Esophagus muscularis mucosa (tissue), 4 donors: Measurements from ENCODE around the gene FAM89A. TPM values are rescaled to one million over a fixed set of nuclear protein-coding genes. Genes with fewer than 3 reads are reported as not detected.

Experiments used
- DNase-seq: peaks from one replicate; pipeline ENCODE4 v3.0.0-alpha.2; 2017; ENCODE audit errors: extremely low spot score
- H3K27ac ChIP-seq, 4 donors: fragments of 200-600 bp; sonication (generic); replicated peaks in 1 of 4; 1 replicate in 3 of 4; 2 replicates in 1 of 4; pipeline ENCODE4 v1.5.1; 2016 to 2019; ENCODE audit warnings: mild to moderate bottlenecking in 1 of 4
- H3K27me3 ChIP-seq, 4 donors: fragments of 200-600 bp; sonication (generic); one replicate each; pipeline versions ENCODE4 v1.5.1 to v1.6.0; 2016 to 2019
- H3K36me3 ChIP-seq, 4 donors: fragments of 200-600 bp; sonication (generic); one replicate each; pipeline ENCODE4 v1.5.1; 2016 to 2019
- H3K4me1 ChIP-seq, 4 donors: fragments of 200-600 bp; sonication (generic); one replicate each; pipeline ENCODE4 v1.5.1; 2016 to 2019
- H3K4me3 ChIP-seq, 4 donors: fragments of 200-600 bp; sonication (generic); 1 replicate in 2 of 4; 2 replicates in 2 of 4; pipeline ENCODE4 v1.5.1; 2016 to 2019; ENCODE audit warnings: mild to moderate bottlenecking in 4 of 4, moderate library complexity in 1 of 4
- H3K9me3 ChIP-seq, 4 donors: fragments of 200-600 bp; sonication (generic); 1 replicate in 3 of 4; 2 replicates in 1 of 4; pipeline ENCODE4 v1.5.1; 2016 to 2019
- CTCF ChIP-seq, 3 experiments: fragments of 200-600 bp in 2 of 3; fragments of 450-650 bp in 1 of 3; sonication (generic) in 2 of 3; IDR thresholded peaks; one replicate each; pipeline ENCODE4 v1.5.1; 2017 to 2019; ENCODE audit warnings: antibody characterized with exemption in 3 of 3, mild to moderate bottlenecking in 2 of 3, moderate library complexity in 1 of 3
- EP300 ChIP-seq: sonication (generic); formaldehyde crosslinking; IDR thresholded peaks from one replicate; pipeline ENCODE4 v1.6.1; 2017; ENCODE audit warnings: antibody characterized with exemption
- POLR2A ChIP-seq: fragments of 450-650 bp; IDR thresholded peaks from one replicate; pipeline ENCODE4 v1.6.1; 2017; ENCODE audit warnings: antibody characterized with exemption, moderate library complexity, mild to moderate bottlenecking, low read depth
- POLR2AphosphoS5 ChIP-seq, 2 donors: sonication (generic); formaldehyde crosslinking; IDR thresholded peaks; one replicate each; pipeline ENCODE4 v1.6.1; 2017; ENCODE audit warnings: antibody characterized with exemption in 2 of 2
- WGBS: methylation state at CpG from one replicate; pipeline ENCODE4 v1.1.5; 2018; 5-methylcytosine and 5-hydroxymethylcytosine counted together
- intact Hi-C: fragments of 100-400 bp; cut with DNase I; formaldehyde crosslinking; loops from one replicate; pipeline ENCODE4 v1.15.1; 2023
- total RNA-seq, 4 donors: library from RNA; depleted of rRNA; stranded (reverse); fragments of >200 nt; gene quantifications; one replicate each; pipeline versions ENCODE4 v1.1.0 to v1.2.1, GENCODE V29; 2016

FAM89A gene
- total RNA-seq, 4 donors from 2014 or later: 1.7 to 13.6 (median 5.6) TPM

- Histone ChIP-seq H3K27ac (no peak overlapping the region), H3K27me3 (peaks cover 0 to 7% (median 0%) of the 10 kb centered on the region in 4 donors), H3K36me3 (no peaks in the 10 kb centered on the region), H3K9me3 (peaks cover 0 to 5% (median 0%) of the 10 kb centered on the region in 4 donors), H3K4me1 (peaks cover 0 to 3% (median 0%) of the 10 kb centered on the region in 4 donors), H3K4me3 (no peak overlapping the region)
- DNase-seq: no peak
- intact Hi-C loops: no loop called here
- WGBS: 63% methylated on average over 3 of the region's 3 CpGs
- no peak for TF ChIP-seq EP300
- no peak for TF ChIP-seq POLR2AphosphoS5 (IDR thresholded peaks at IDR 0.05)
- TF ChIP-seq CTCF (IDR thresholded peaks at IDR 0.05): no peak
- no peak for TF ChIP-seq POLR2A
These were observed 32.5 kb upstream of the FAM89A start for GRCh38 chr1:231072502-231073094.

- intact Hi-C loops: no loop called here
These were observed 32.0 kb upstream of the FAM89A start for GRCh38 chr1:231072041-231072440.

GRCh38 chr1:231070758-231071444 is 30.8 kb upstream of the FAM89A start:
- no peak overlapping the region for H3K4me3 ChIP-seq

More at GRCh38 chr1:231072041-231072440, 32.0 kb upstream of the FAM89A start:
- Histone ChIP-seq H3K36me3 (no peaks in the 10 kb centered on the region), H3K9me3 (peaks cover 0 to 5% (median 0%) of the 10 kb centered on the region in 4 donors), H3K4me1 (peaks cover 0 to 3% (median 0%) of the 10 kb centered on the region in 4 donors), H3K27me3 (peaks cover 0 to 6% (median 0%) of the 10 kb centered on the region in 4 donors), H3K27ac (no peak overlapping the region), H3K4me3 (no peak overlapping the region)
- TF ChIP-seq CTCF (IDR thresholded peaks at IDR 0.05) (no peak), POLR2A (no peak), EP300 (no peak), POLR2AphosphoS5 (IDR thresholded peaks at IDR 0.05) (no peak)
- no peak for DNase-seq
- WGBS: 81% methylated on average over 6 of the region's 6 CpGs

GRCh38 chr1:231069333-231069732 is 29.3 kb upstream of the FAM89A start:
- intact Hi-C loops: no loop called here
- H3K4me1 ChIP-seq: peaks cover 0 to 3% (median 0%) of the 10 kb centered on the region in 4 donors
- H3K27ac ChIP-seq: no peak overlapping the region
- no peak overlapping the region for H3K4me3 ChIP-seq
- H3K27me3 ChIP-seq: peaks cover 0 to 4% (median 0%) of the 10 kb centered on the region in 4 donors
- H3K9me3 ChIP-seq: no peaks in the 10 kb centered on the region
- TF ChIP-seq POLR2A (no peak), CTCF (IDR thresholded peaks at IDR 0.05) (no peak), EP300 (no peak), POLR2AphosphoS5 (IDR thresholded peaks at IDR 0.05) (no peak)
- DNase-seq: no peak
- H3K36me3 ChIP-seq: no peaks in the 10 kb centered on the region
- 88% methylated on average over 8 of the region's 8 CpGs for WGBS

More at GRCh38 chr1:231070758-231071444, 30.8 kb upstream of the FAM89A start:
- DNase-seq: no peak
- no peak for TF ChIP-seq POLR2A
- TF ChIP-seq EP300: no peak
- no peak for TF ChIP-seq CTCF (IDR thresholded peaks at IDR 0.05)
- Histone ChIP-seq H3K4me1 (peaks cover 0 to 3% (median 0%) of the 10 kb centered on the region in 4 donors), H3K36me3 (no peaks in the 10 kb centered on the region), H3K27me3 (peaks cover 0 to 4% (median 0%) of the 10 kb centered on the region in 4 donors), H3K27ac (no peak overlapping the region), H3K9me3 (no peaks in the 10 kb centered on the region)
- WGBS: 33% methylated on average over 7 of the region's 8 CpGs
- intact Hi-C loops: no loop called here
